ENCODE results near the gene GFOD1.
A peak's percentile ranks its signal among the peaks of the same experiment; 100 is the strongest.
"Not testable (repeated sequence)": the region's sequence is repeated elsewhere in the genome, so short reads cannot be mapped to it uniquely, and the experiment has no call there.

GFOD1 gene

GRCh38 chr6:13388769-13389168 is 98.6 kb downstream of the GFOD1 start:
- not testable (repeated sequence) for H3K4me3 Mint-ChIP-seq; H3K4me1 Mint-ChIP-seq (ENCODE audit: low read depth); H3K27ac Mint-ChIP-seq; DNase-seq (ENCODE audit: low spot score); H3K36me3 Mint-ChIP-seq (ENCODE audit: low read depth); H3K9me3 Mint-ChIP-seq; H3K27me3 Mint-ChIP-seq (ENCODE audit: low read depth)

GRCh38 chr6:13384966-13385365 is 102.4 kb downstream of the GFOD1 start:
- Mint-ChIP-seq H3K4me3 (no peak overlapping the region), H3K36me3 (ENCODE audit: low read depth) (peaks cover 2% of the 10 kb centered on the region), H3K27me3 (ENCODE audit: low read depth) (no peaks in the 10 kb centered on the region), H3K27ac (no peak overlapping the region), H3K4me1 (ENCODE audit: low read depth) (peaks cover 15% of the 10 kb centered on the region), H3K9me3 (peaks cover 5% of the 10 kb centered on the region)
- DNase-seq (ENCODE audit: low spot score): no peak

DNA sequence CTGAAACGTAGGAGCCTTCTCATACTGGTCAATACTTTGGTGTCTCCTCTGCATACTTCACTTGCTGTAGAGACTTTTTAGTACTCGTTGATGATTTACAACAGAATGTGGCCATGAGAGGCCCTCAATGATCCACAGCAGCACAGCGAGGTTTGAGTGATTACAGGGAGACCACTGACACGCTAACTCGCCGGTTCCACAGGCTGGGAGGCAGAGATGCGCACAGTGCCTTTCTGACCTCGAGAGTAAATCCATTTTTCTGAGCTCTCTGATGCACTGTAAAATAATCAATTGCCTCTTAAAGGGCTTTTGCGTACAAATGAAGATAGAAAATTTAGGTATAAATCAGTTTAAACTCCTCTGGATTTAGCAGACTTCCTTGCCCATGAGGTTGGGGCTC is 102.9 kb downstream of the GFOD1 start:
- H3K36me3 Mint-ChIP-seq (ENCODE audit: low read depth): peaks cover 2% of the 10 kb centered on the region
- H3K4me1 Mint-ChIP-seq (ENCODE audit: low read depth): peaks cover 15% of the 10 kb centered on the region
- H3K27ac Mint-ChIP-seq: no peak overlapping the region

DNA sequence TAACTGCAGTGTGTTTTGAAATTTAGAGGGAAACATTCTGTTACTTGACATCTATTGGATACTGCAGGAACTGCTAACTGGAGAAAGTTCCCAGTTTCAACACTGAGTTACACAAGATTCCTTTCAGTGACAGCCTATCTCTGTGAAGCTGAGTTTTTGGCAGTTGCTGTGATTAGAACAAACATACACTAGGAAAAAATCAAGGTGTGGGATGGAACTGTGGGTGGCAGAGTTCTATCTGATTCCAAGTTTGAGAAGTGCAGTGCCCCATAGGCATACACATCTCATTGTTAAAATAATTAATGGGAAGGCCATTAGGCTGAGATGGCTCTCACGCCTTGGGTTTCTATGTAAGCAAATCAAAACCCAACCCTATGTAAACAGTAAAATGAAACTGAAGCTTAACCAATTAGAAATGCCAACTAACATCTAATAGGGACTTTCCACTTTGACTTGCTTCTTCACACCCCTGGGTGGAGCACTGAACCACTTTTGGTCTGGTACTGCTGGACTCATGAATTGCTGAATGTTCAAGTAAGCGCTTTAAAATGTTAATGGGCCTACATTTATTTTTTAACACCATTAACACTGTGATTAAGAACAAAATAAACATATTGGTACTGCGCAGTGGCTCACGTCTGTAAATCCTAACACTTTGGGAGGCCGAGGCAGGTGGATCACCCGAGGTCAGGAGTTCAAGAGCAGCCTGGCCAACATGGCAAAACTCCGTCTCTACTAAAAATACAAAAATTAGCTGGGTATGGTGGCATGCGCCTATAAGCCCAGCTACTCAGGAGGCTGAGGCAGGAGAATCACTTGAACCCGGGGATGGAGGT is 103.9 kb downstream of the GFOD1 start:
- Mint-ChIP-seq H3K9me3 (no peaks in the 10 kb centered on the region), H3K36me3 (ENCODE audit: low read depth) (peaks cover 2% of the 10 kb centered on the region), H3K27me3 (ENCODE audit: low read depth) (no peaks in the 10 kb centered on the region), H3K4me3 (no peak overlapping the region), H3K4me1 (ENCODE audit: low read depth) (peaks cover 15% of the 10 kb centered on the region), H3K27ac (no peak overlapping the region)
- no peak for DNase-seq (ENCODE audit: low spot score)

More for the DNA sequence above, 102.9 kb downstream of the GFOD1 start:
- no peak for DNase-seq (ENCODE audit: low spot score)
- Mint-ChIP-seq H3K9me3 (peaks cover under 1% of the 10 kb centered on the region), H3K27me3 (ENCODE audit: low read depth) (no peaks in the 10 kb centered on the region), H3K4me3 (no peak overlapping the region)

DNA sequence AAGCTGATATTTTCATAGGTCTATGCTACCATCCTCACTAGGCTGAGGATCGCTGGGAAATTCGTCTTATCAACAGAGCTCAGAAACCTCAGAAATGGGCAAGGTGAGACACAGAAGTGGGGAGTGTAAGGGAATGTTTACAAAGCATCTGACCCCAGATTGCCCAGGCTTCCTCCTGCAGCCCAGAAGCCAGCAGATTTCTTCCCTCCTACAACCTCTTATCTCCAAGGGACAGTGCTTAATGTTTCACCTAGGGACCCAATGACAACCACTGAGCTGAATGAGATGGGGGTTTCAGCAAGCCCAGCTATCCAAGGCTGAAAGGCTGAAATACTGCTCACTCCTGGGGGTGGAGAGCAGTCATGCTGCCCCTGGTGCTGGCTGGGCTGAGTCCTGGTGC is 106.6 kb downstream of the GFOD1 start:
- Mint-ChIP-seq H3K4me3 (no peak overlapping the region), H3K4me1 (ENCODE audit: low read depth) (peaks cover 18% of the 10 kb centered on the region), H3K27me3 (ENCODE audit: low read depth) (no peaks in the 10 kb centered on the region), H3K9me3 (no peaks in the 10 kb centered on the region), H3K36me3 (ENCODE audit: low read depth) (peaks cover 4% of the 10 kb centered on the region), H3K27ac (no peak overlapping the region)
- no peak for DNase-seq (ENCODE audit: low spot score)

GRCh38 chr6:13378669-13379590 is 108.5 kb downstream of the GFOD1 start:
- H3K27me3 Mint-ChIP-seq (ENCODE audit: low read depth): no peaks in the 10 kb centered on the region
- no peak overlapping the region for H3K4me3 Mint-ChIP-seq
- no peak for DNase-seq (ENCODE audit: low spot score)
- peaks cover 26% of the 10 kb centered on the region for H3K4me1 Mint-ChIP-seq (ENCODE audit: low read depth)
- no peaks in the 10 kb centered on the region for H3K9me3 Mint-ChIP-seq
- no peak overlapping the region for H3K27ac Mint-ChIP-seq
- H3K36me3 Mint-ChIP-seq (ENCODE audit: low read depth): peaks cover 4% of the 10 kb centered on the region

- no peak for DNase-seq (ENCODE audit: low spot score)
- H3K9me3 Mint-ChIP-seq: no peaks in the 10 kb centered on the region
- H3K4me1 Mint-ChIP-seq (ENCODE audit: low read depth): peaks cover 22% of the 10 kb centered on the region
- peaks cover 4% of the 10 kb centered on the region for H3K27me3 Mint-ChIP-seq (ENCODE audit: low read depth)
- H3K4me3 Mint-ChIP-seq: no peak overlapping the region
- no peak overlapping the region for H3K27ac Mint-ChIP-seq
- peaks cover 4% of the 10 kb centered on the region for H3K36me3 Mint-ChIP-seq (ENCODE audit: low read depth)
These were observed 110.2 kb downstream of the GFOD1 start for GRCh38 chr6:13377054-13377758.

DNA sequence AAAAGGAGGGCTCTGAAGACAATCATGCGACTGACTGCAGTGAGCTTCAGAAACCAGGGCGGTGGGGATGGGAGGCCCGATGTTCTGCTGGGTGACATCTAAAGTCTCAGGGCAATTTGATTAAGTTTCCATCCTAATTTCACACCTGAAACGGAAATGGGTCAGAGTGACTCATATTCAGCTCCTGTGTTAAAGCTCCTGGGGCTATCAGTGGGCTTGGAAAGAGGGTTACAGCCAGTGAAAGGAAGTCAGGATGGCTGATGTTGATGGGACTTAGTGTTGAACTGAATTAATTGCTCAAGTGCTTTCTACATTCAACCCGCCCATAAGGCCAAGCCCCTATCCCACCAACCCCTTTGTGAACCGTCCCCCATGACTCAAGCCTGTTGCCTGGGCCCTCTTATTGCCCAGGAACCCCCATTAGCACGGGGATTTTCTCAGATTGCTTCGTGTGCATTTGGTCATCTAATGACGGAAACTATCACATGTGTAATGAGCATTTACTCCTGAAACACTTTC is 112.0 kb downstream of the GFOD1 start:
- H3K27me3 Mint-ChIP-seq (ENCODE audit: low read depth): peaks cover 4% of the 10 kb centered on the region
- H3K36me3 Mint-ChIP-seq (ENCODE audit: low read depth): peaks cover 2% of the 10 kb centered on the region
- peak; percentile 24 for DNase-seq (ENCODE audit: low spot score)
- H3K27ac Mint-ChIP-seq: no peak overlapping the region
- H3K4me1 Mint-ChIP-seq (ENCODE audit: low read depth): peaks cover 17% of the 10 kb centered on the region
- H3K9me3 Mint-ChIP-seq: no peaks in the 10 kb centered on the region
- H3K4me3 Mint-ChIP-seq: no peak overlapping the region

GRCh38 chr6:13373919-13374318 is 113.5 kb downstream of the GFOD1 start:
- Mint-ChIP-seq H3K4me3 (no peak overlapping the region), H3K9me3 (no peaks in the 10 kb centered on the region), H3K27ac (no peak overlapping the region), H3K27me3 (ENCODE audit: low read depth) (peaks cover 4% of the 10 kb centered on the region), H3K4me1 (ENCODE audit: low read depth) (peaks cover 17% of the 10 kb centered on the region), H3K36me3 (ENCODE audit: low read depth) (peaks cover 2% of the 10 kb centered on the region)
- DNase-seq (ENCODE audit: low spot score): no peak

GRCh38 chr6:13373488-13373886 is 113.9 kb downstream of the GFOD1 start:
- Mint-ChIP-seq H3K27ac (no peak overlapping the region), H3K36me3 (ENCODE audit: low read depth) (peaks cover 2% of the 10 kb centered on the region), H3K27me3 (ENCODE audit: low read depth) (peaks cover 4% of the 10 kb centered on the region), H3K9me3 (no peaks in the 10 kb centered on the region), H3K4me3 (no peak overlapping the region), H3K4me1 (ENCODE audit: low read depth) (peaks cover 17% of the 10 kb centered on the region)
- DNase-seq (ENCODE audit: low spot score): no peak

GRCh38 chr6:13372688-13373487 is 114.5 kb downstream of the GFOD1 start:
- DNase-seq (ENCODE audit: low spot score): no peak
- Mint-ChIP-seq H3K27me3 (ENCODE audit: low read depth) (peaks cover 4% of the 10 kb centered on the region), H3K9me3 (no peaks in the 10 kb centered on the region), H3K4me1 (ENCODE audit: low read depth) (peaks cover 17% of the 10 kb centered on the region), H3K36me3 (ENCODE audit: low read depth) (peaks cover 2% of the 10 kb centered on the region), H3K27ac (no peak overlapping the region), H3K4me3 (no peak overlapping the region)

DNA sequence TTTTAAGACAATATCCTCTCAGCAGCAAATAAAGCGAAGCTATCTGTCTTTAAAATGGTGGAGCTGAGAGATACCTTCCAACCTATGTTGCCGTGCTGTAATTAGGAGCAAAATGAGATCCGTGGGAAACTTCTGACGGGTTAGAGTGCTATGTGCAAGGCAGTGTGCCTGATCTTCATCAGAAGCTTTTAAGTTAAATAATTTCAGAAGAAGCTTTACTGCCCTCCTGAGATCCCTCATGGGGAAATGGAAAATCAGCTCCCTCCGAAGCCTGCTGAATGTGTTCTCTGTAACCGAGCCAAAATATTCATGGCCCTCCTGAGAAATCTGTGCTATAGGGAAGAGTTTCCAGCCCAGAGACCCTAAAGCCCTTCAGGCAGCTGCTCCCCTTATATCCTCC is 115.3 kb downstream of the GFOD1 start:
- Mint-ChIP-seq H3K36me3 (ENCODE audit: low read depth) (no peaks in the 10 kb centered on the region), H3K4me1 (ENCODE audit: low read depth) (peaks cover 17% of the 10 kb centered on the region), H3K4me3 (no peak overlapping the region), H3K9me3 (no peaks in the 10 kb centered on the region), H3K27me3 (ENCODE audit: low read depth) (peaks cover 8% of the 10 kb centered on the region), H3K27ac (no peak overlapping the region)
- DNase-seq (ENCODE audit: low spot score): no peak

Data from T-helper 2 cell treated with Interferon-gamma antibody and Interleukin-4, amounts not matched to agents 5 μg/mL and 100 μg/mL, for 36 hours (primary cell).